Activated CD4-positive, alpha-beta T cell treated with anti-CD3 and anti-CD28 coated beads, Interleukin-2, amount 50 U/mL, for 16 hours (primary cell): ENCODE results near the gene DCTN2.
"Not testable (repeated sequence)": the region's sequence is repeated elsewhere in the genome, so short reads cannot be mapped to it uniquely, and the experiment has no call there.

ENCODE experiments used
- DNase-seq: peaks from one replicate; pipeline ENCODE4 v3.0.0-alpha.2; 2020

The DCTN2 gene

DNA sequence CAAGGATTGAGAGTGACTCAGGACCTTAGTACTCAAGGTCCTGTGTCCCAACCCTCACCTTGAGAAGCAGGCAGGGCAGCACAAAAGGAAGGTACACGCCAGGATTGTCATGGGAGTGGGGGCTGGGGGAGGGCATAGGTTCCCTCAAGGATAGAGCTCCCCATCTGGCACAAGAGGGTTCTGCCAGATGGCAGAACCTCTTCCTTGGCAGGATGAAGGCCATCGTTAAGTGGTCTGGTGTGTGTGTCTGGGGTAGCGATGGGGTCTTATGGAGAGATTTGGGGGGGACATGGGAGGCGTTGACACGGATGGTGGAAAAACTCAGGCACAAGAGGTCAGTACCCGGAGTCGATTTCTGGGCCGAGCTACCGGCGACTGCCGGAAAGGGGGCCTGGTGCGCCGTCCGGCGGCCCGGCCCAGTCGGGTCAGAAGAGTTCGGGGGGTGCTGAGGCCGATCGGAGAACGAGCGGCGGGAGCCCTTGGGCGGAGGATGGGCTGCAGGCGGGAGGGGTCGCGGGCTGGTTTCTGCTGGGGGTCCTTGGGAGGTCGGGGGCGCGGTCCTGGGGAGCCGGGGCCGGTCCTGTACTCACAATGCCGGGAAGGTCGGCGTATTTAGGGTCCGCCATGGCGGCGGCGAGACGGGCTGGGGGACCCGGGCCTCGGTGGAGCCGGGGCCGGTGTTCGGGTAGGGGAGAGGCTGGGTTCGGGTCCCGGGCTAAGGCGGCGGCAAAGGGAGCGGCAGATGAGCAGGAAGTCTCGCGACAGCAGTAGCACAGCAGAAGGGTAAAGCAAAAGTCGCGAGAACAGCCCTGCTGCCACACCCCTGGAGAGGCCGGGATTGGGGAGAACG, at the start of gene DCTN2:
Gene DCTN2, minus strand, starts transcription at position 755 of the 850 bp plus-strand sequence. Its CDS starts 129 bp downstream, at position 626.
- DNase-seq: peak; percentile 98

DNA sequence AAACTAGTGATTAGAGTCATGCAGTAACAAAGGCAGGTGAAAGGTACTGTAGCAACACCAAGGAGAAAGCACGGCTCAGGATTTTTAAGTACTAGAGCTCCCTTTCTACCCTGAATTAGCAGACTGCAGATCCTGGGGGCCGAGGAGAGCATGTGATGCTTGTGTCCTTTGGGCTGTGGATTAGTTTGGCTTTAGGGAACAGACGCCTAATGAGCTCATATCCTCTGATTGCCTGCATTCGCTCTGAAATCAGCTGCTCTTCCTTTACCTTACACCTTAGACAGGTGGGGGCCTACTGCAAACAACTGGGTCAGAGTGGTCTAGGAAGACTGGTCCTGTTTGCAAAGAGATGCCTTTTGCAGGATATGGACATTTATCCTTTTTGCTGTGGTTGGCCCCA, 46.2 kb upstream of the DCTN2 start:
- DNase-seq: no peak

DNA sequence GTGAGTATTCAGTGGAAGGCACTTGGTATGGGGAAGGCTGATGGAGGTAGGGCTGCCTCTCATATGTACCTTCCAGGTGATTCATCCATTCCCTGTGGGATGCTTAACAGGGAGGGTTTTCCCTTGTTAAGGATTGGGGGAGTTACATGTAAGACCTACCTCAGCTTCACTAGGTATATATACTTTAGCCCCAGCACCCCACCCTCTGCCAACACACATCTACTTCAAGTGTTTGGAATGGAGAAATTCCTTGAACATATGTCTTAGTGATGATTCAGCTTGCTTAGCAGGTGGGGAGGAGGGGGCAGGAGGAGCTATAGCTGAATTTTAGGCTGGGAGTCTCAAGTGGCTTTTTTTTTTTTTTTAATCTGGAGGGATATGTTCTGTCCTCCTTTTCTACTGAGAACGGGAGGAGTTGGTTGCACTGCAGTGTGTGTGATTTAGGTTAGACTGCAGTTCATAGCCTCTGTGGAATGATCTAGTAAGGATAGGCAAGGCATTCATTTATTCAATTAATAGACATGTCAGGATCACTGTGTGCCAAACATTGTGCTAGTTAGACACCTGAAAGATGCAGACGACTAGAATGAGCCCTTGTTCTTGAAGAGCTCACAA, 45.7 kb upstream of the DCTN2 start:
- no peak for DNase-seq

DNA sequence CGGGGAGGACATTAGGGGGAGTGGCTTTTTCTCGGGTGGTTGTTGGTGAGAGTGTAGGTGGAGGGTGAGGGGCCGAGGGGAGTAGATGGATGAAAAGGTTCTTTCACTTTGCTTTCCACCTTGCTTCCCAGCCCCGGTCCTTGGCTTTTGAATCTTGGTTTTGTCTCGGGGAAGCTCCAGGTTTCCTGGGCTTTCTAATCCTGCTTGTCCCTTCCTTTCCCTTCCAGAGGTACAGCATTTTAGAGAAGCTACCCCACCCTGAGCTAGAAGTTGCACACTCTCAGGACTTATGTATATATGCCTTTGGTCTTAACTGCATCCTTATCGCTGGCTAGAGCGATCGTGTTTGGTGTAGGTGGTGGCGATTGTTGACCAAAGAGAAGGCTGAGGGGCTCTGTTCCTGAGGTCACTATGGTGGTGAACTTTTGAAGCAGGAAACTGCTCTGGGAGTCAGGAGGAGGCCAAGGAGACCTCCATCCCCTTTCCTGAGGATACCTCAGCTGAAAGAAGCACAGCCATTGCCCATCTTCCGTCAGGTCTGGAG, 44.9 kb upstream of the DCTN2 start:
- no peak for DNase-seq

DNA sequence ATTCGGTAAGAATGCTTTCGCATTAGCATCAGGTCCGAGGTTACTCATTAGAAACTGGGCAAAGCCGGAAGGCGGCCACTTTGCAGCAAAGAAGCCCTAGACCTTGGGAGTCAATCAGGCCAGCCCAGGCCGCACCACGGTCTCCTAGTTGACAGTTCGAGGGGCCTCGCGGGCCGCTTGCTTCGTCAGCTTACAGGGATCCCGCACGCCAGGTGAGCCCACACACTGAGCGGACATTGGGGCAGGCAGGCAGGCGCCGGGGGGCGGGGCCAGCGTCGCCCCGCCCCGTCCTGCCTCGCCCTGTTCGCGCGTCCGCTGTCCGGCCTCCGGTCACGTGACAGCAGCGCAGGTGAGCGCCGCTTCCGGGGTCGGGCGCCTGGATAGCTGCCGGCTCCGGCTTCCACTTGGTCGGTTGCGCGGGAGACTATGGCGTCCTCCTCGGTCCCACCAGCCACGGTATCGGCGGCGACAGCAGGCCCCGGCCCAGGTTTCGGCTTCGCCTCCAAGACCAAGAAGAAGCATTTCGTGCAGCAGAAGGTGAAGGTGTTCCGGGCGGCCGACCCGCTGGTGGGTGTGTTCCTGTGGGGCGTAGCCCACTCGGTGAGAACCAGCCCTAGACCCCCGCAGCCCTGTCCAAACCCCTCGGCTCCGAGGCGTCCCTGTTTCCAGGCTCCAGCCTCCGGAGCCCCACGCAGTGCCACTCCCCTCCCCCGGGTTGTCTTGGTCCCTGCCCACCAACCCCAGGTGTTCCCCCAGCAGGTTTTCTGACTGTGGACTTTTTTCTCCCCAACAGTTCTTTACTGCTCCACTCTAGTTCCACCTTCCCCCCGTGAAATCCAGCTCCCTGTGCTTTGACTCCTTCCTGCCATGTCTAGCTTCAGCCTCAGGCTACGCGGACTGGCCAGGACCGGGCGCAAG, 44.1 kb upstream of the DCTN2 start, which contains the start of gene PIP4K2C:
Gene PIP4K2C, plus strand, starts transcription at position 329 of the 918 bp plus-strand sequence. Its CDS starts 98 bp downstream, at position 427.
- DNase-seq: peak; percentile 86

DNA sequence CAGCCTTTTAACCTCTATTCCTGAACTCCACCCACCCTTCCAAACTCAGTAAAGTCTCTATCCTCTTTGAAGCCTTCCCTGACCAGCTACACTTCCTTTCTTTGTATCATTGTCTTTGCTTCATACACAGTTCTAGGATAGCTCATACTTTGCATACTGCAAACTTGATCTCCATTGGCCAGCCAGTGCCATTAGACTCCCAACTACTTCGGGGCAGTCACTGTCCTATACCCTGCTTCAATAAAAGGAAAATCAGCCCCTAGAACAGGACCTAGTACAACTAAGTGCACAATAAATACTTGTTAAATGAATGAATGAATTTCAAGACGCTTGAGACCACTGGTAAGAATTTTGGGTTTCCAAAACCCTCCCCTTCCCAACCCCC, 43.5 kb upstream of the DCTN2 start:
- no peak for DNase-seq

DNA sequence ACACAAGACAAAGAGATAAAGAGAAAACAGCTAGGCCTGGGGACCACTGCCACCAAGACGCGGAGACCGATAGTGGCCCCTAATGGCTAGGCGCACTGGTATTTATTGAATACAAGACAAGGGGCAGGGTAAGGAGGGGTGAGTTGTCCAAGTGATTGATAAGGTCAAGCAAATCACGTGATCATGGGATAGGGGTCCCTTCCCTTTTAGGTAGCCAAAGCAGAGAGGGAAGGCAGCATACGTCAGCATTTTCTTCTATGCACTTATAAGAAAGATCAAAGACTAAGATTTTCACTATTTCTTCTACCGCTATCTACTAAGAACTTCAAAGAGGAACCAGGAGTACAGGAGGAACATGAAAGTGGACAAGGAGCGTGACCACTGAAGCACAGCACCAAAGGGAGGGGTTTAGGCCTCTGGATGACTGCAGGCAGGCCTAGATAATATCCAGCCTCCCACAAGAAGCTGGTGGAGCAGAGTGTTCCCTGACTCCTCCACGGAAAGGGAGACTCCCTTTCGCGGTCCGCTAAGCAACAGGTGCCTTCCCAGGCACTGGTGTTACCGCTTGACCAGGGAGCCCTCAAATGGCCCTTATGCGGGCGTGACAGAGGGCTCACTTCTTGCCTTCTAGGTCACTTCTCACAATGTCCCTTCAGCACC, 42.1 kb upstream of the DCTN2 start:
- DNase-seq: not testable (repeated sequence)

DNA sequence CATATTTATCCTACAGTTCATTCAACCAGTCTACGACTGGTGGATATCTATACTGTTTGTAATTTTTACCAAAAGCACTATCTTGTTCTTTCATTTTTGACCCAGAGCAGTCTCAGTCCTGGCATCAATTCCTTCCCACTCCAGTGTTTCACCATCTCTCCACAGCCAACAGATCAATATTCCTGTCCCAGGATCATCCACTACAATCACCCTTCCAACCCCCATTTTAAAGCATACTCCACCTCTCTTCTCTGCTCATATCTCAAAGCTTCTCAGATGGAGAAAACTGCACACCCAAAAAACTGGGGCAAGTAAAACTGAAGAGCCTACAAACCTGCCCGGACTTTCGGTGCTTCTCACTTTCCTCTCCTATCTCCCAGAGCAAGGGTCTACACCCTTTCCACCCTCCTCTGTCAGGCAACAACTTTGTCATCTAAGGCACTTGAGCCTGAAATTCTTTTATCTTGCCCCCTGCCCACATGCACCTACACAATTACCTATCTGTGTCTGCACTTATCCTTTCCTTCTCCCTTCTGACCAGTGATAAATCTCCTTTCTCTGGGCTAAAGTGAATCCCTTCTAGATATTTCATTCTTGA, 39.9 kb upstream of the DCTN2 start:
- DNase-seq: no peak

DNA sequence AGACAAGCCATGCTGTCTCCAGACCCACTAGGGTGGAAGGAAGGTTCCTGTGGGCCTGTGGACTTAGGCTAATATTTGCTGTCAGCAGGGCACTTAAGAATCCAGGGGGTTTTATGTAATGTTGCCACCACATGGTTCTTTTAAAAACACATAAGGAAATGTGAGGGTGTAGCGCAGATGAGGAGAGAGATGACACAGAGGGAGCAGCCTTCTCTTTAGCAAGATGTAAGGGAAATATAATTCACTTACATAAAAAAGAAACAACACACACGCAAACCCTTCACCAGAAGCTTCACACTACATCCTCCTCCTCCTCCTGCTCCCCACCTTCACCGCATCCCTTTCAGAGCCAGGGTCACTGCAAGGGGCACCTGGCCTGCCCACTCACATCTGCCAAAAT, 39.1 kb upstream of the DCTN2 start:
- DNase-seq: no peak

DNA sequence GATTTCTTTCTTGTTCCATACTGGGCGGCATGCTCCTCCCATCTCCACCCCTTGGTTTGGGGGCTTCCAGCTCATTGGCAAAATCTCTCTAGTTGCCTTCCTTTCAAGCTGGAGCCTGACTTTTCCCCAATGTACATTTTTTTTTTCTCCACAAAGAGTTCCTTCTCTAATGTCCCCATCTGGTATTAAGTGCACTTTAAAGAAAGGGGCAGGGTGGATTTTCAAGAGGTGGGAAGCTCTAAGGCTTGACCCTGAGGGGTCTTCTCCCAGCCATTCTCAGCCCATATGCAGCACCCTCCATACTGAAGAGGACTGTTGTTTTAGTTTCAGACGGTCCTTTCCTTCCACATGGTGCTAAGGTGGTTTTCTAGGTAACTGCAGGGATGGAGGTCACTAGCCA, 38.2 kb upstream of the DCTN2 start:
- no peak for DNase-seq

DNA sequence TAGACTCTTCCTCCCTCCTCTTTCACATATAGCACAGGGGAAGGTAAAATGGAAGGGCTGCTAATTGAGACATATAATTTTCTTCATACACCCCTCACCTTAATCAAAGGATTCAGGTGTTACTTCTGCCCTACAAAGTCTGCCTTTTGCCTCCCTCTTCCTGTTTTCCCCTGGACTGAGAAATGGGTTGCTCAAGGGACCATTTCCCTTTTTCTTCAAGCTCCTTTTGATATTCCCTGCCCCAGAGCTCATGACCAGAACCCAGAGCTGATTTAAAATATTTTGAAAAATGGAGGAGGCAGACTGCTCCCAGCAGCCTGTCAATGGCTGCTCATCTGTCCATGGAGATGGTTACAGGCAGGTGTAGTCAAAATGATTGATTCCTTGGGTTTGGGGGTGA, 37.7 kb upstream of the DCTN2 start:
- DNase-seq: no peak

DNA sequence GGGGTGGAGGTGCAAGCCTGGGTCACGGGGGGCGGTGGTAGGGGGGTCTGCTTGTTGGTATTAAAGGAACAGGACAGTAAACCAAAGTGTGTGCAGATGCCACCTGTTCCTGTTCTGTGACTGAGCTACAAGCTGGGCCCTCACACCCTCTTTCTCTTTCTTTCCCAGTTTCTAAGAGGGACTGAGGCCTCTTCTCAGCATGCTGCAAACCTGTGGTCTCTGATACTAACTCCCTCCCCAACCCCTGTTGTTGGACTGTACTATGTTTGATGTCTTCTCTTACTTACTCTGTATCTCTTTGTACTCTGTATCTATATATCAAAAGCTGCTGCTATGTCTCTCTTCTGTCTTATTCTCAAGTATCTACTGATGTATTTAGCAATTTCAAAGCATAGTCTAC, 37.1 kb upstream of the DCTN2 start:
- no peak for DNase-seq

DNA sequence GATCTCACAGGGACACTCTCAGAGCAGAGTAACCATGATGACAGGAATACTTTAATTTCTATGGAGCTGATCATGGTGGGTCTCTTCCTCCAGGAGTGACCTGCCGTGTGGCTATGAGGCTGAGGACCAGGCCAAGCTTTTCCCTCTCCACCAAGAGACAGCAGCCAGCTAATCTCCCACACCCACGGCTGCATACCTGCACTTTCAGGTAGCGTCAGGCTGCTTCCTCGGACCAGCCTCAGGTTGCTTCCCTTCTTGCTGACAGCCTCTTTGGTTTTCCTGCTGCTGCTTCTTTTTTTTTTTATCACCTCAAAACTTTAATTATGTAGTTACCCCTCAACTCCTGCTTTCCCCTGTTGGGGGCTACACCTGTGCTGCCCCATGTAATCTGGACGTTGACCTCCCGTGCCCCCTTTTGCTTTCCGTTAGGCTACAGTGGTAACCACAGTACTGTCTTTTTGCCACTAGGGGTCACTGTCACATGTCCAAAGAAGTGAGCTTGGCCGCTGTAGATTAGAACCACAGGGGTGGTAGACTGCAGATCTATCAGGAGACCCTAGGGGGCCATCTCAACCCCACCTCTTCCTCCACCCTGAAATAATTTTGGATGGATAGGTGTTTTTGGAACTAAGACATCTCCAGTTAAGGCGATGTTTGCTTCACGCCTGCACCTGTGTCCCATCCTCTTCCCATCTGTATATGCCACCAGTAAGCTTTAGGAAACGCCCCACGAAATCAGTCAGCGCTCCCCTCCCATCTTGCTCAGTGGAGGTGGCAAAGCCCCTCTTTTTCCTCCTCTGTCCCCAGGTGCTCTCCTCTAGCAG, 36.2 kb upstream of the DCTN2 start:
- peak; percentile 85 for DNase-seq

DNA sequence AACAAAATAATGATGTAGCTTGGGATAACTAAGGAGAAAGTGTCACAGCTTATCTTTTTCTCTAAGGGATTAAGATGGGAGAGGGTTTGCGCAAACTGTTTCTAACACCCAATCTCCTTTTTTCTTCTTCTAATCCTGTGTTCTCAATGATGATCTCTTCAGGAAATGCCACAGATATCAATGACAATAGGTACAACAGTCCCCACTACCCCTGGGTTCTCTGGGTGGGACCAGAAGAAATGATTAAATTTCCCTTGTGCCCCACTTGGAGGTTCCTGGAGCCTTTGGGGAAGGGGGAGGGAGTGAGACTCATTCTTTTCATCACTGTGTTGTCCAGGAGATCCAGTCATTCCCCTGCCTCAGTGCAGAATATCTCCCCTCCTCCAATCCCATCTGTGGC, 35.4 kb upstream of the DCTN2 start:
- no peak for DNase-seq

DNA sequence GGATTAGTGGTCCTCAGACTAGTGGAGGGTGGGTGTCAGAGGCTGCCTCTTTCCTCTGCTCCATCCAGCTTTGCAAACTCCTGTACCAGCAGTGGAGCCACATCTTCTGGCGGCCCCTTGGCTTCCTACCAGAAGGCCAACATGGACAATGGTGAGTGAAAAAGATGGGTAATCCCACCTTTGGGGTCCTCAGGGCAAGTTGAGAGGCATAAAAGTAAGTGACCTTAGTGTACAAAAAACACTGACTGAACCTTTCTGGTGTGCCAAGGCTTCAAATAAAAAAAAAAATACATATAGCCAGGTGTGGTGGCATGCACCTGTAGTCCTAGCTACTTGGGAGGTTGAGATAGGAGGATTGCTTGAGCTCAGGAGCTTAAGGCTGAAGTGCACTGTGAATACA, 34.8 kb upstream of the DCTN2 start:
- DNase-seq: no peak

DNA sequence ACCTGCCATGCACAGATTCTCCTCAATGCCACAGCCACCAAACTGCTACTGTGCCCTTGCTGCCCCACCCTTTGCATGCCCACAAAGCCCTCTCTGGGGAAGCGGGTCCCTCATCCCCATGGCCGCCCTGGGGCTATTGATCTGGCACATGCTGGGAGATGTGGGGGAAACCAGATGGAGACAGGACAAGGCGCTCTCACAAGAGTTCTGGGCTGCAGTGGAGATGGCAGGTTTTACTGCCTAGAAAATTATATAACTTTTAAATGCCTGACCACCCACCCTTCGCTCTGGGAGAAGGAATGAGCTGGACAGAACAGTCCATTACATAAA, 33.4 kb upstream of the DCTN2 start:
- DNase-seq: no peak

DNA sequence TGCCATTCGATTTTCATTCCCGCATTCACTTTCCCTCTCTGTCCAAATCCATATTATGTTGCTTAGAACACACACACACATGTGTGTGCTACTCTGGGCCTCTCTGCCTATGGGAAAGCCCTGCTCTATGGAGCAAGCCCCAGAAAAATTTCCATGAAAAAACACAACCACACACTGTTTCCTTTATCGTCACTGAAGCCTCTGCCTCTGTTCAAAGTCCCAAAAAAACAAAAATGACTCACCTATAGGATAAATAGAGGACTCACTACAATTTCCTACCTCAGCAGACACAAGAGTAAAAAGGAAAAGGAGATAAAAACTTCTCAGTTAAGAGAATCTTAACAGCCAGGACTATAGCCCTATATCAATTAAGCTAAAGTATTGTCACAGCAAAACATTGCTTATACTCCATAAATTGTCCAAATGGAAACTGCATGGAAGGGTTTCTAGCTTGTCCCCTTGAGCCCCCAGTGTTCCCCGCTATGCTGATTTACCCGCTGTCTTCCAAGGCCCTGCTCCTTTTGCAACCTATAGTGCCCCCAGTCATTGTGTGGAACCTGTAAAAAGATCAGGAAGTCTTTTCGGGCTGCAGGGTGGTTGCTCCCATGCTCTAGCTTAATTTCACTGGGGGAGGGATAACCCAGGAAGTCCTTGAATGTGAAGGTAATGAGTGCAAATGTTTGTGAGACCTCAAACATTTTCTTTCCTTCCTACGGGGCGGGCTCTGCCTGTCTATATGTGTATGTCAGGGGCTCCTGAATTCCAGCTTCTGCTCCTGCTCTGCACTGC, 32.9 kb upstream of the DCTN2 start:
- DNase-seq: no peak

DNA sequence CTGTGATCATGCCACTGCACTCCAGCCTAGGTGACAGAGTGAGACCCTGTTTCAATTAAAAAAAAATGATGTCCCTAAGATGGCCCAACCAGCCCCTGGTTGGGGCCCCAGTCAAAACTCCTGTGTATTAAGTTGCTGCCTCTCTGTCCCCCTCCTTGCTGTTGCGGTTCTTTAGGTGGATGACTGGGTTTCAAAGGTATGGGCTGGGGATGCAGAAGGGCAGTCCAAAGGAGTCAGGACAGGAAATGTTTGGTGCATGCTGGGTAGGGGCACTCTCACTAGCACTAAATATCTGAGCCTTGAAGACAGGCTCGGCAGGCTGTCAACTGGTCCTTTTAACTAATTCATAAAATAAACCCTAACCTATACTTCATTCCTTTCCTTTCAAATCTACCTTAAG, 32.0 kb upstream of the DCTN2 start:
- no peak for DNase-seq

DNA sequence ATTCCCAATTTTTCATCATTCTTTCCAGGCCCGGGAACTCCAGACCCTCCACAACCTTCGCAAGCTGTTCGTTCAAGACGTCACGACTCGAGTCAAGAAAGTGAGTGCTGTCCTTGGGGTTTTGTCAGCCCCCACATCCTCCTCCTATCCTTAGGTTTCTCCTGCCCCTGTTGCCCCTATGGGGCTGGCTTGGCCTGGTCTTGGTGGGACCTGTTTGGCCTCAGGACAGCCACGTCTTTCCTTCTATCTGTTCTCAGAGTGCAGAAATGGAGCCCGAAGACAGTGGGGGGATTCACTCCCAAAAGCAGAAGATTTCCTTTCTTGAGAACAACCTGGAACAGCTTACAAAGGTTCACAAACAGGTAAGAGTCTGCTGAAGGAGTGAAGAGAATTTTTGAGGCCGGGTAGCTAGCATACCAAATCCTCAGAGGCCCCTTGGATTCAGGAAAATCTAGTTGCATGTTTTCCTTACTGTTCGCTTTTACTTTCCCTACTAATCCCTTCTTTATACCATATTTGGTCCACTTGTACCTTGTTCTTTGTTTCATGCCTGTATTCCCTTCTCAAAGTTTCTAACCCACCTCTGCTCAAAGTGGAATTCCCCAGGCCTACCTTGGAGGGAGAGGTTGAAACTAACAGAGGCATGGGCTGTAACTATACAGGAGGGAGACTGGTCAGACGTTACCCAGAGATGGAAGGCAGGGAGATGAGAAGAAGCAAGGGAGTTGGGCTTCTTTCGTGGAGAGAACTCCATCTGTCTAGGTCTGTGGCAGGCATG, 31.2 kb upstream of the DCTN2 start:
- DNase-seq: no peak
